ENCODE results near the gene SHISAL2A. TPM values are rescaled to one million over a fixed set of nuclear protein-coding genes. Genes with fewer than 3 reads are reported as not detected.

The SHISAL2A gene
- total and polyA plus RNA-seq, 5 donors from 2014 or later: 4.3 to 27.2 (median 5.9) TPM

- H3K36me3 ChIP-seq (ENCODE audit: control insufficient read depth, insufficient read depth, low read length): peaks cover 11% of the 10 kb centered on the region
- Mint-ChIP-seq H3K9me3 (no peaks in the 10 kb centered on the region), H3K36me3 (peaks cover 17% of the 10 kb centered on the region), H3K4me3 (no peak overlapping the region), H3K4me1 (peaks cover 0 to 10% (median 3%) of the 10 kb centered on the region in 4 donors), H3K27me3 (no peaks in the 10 kb centered on the region), H3K27ac (peak overlapping the region in 1 of 3 donors; percentile 77)
- no peaks in the 10 kb centered on the region for H3K9me3 ChIP-seq (ENCODE audit: control insufficient read depth in 2 of 2, low read length in 2 of 2)
- no peak for DNase-seq
- H3K27ac ChIP-seq (ENCODE audit: insufficient read depth, low read length, poor library complexity, severe bottlenecking): no peak overlapping the region
- H3K4me3 ChIP-seq (ENCODE audit: low read depth, low read length): no peak overlapping the region
- H3K27me3 ChIP-seq (ENCODE audit: control insufficient read depth, insufficient read depth, low read length): no peaks in the 10 kb centered on the region
- no peak for ATAC-seq (ENCODE audit: low read depth in 2 of 2)
- H3K4me1 ChIP-seq (ENCODE audit: control insufficient read depth, insufficient read depth, low read length, poor library complexity, severe bottlenecking): no peaks in the 10 kb centered on the region
Observed at GRCh38 chr1:52662645-52663313, 29.8 kb downstream of the SHISAL2A start.

DNA sequence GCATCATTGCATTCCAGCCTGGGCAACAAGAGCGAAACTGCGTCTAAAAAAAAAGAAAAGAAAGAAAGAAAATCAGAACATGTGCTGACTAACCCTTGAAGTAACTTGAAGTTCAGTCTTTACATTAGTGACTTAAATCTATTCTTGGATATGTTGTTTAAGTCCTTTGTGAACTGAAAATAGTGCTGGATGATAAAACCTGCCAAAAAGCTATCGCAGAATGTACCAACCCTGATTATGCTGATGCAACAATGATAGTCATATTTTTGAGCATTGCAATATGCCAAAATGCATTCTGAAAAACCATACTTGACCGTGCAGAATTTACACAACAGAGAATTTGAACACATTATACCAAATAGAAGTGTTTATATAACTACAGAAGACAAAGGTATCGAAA is 30.7 kb downstream of the SHISAL2A start:
- Mint-ChIP-seq H3K4me3 (no peak overlapping the region), H3K4me1 (peaks cover 0 to 10% (median 3%) of the 10 kb centered on the region in 4 donors), H3K36me3 (peaks cover 24% of the 10 kb centered on the region), H3K9me3 (no peaks in the 10 kb centered on the region), H3K27ac (no peak overlapping the region), H3K27me3 (no peaks in the 10 kb centered on the region)
- H3K9me3 ChIP-seq (ENCODE audit: control insufficient read depth in 2 of 2, low read length in 2 of 2): no peaks in the 10 kb centered on the region
- peaks cover 20% of the 10 kb centered on the region for H3K36me3 ChIP-seq (ENCODE audit: control insufficient read depth, insufficient read depth, low read length)
- no peak overlapping the region for H3K4me3 ChIP-seq (ENCODE audit: low read depth, low read length)
- H3K27ac ChIP-seq (ENCODE audit: insufficient read depth, low read length, poor library complexity, severe bottlenecking): no peak overlapping the region
- H3K27me3 ChIP-seq (ENCODE audit: control insufficient read depth, insufficient read depth, low read length): no peaks in the 10 kb centered on the region
- DNase-seq: no peak
- no peaks in the 10 kb centered on the region for H3K4me1 ChIP-seq (ENCODE audit: control insufficient read depth, insufficient read depth, low read length, poor library complexity, severe bottlenecking)
- no peak for ATAC-seq (ENCODE audit: low read depth in 2 of 2)

DNA sequence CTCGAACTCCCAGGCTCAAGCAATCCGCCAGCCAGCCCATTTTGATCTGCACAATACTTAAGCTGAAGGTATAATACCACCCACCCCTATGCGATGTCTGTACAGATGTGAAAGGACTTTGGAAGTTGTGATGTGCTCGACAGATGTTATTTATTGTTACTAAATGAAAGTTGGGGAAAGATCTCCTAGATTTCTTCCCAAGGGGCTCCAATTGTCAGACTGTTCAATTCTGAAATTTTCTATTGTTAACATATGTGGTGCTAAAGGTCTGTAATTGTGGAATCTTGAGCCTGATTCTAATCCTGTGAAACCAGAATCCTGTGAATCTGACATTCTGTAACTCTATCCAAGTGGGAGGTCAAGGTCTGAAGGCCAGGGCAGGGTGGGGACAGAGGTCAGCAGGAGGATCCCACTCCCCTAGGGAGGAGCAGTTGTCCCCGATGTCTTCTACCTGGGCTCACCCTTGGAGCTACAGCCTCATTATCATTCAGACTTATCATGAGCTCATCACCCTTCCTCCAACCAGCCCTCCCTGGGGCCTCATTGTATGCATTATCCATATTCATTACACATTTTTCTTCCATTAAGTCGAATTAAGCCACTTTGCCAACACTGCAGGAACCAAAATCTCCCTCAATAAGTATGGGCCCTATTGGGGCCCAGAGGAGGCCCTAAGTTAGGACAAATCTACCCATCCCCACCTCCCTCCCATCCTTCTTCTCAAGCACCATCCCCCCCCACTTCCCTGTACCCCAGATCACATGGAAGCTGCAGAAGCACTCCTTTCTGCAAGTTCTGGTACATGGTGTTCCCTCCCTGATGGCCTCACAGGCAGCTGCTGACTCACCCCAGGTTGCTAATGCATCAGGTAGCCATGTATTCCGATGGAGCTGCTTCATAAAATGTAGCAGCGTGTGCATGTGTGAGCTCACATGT is 32.3 kb downstream of the SHISAL2A start:
- Mint-ChIP-seq H3K27me3 (no peaks in the 10 kb centered on the region), H3K4me1 (peaks cover 0 to 10% (median 2%) of the 10 kb centered on the region in 4 donors), H3K36me3 (peaks cover 25% of the 10 kb centered on the region), H3K27ac (peak overlapping the region in 1 of 3 donors; percentile 65), H3K4me3 (no peak overlapping the region), H3K9me3 (no peaks in the 10 kb centered on the region)
- Histone ChIP-seq H3K27me3 (ENCODE audit: control insufficient read depth, insufficient read depth, low read length) (no peaks in the 10 kb centered on the region), H3K4me3 (ENCODE audit: low read depth, low read length) (no peak overlapping the region), H3K27ac (ENCODE audit: insufficient read depth, low read length, poor library complexity, severe bottlenecking) (no peak overlapping the region), H3K36me3 (ENCODE audit: control insufficient read depth, insufficient read depth, low read length) (peaks cover 17% of the 10 kb centered on the region), H3K4me1 (ENCODE audit: control insufficient read depth, insufficient read depth, low read length, poor library complexity, severe bottlenecking) (no peaks in the 10 kb centered on the region), H3K9me3 (ENCODE audit: control insufficient read depth in 2 of 2, low read length in 2 of 2) (no peaks in the 10 kb centered on the region)
- ATAC-seq (ENCODE audit: low read depth in 2 of 2) (no peak), DNase-seq (no peak)

GRCh38 chr1:52667290-52667689 is 34.3 kb downstream of the SHISAL2A start:
- H3K4me3 Mint-ChIP-seq: no peak overlapping the region
- H3K27ac ChIP-seq (ENCODE audit: insufficient read depth, low read length, poor library complexity, severe bottlenecking): no peak overlapping the region
- H3K36me3 Mint-ChIP-seq: peaks cover 20% of the 10 kb centered on the region
- H3K9me3 ChIP-seq (ENCODE audit: control insufficient read depth in 2 of 2, low read length in 2 of 2): no peaks in the 10 kb centered on the region
- ATAC-seq (ENCODE audit: low read depth in 2 of 2) (no peak), DNase-seq (no peak)
- no peaks in the 10 kb centered on the region for H3K27me3 Mint-ChIP-seq
- H3K4me1 ChIP-seq (ENCODE audit: control insufficient read depth, insufficient read depth, low read length, poor library complexity, severe bottlenecking): no peaks in the 10 kb centered on the region
- H3K27me3 ChIP-seq (ENCODE audit: control insufficient read depth, insufficient read depth, low read length): no peaks in the 10 kb centered on the region
- H3K27ac Mint-ChIP-seq: no peak overlapping the region
- no peaks in the 10 kb centered on the region for H3K9me3 Mint-ChIP-seq
- peaks cover 23% of the 10 kb centered on the region for H3K36me3 ChIP-seq (ENCODE audit: control insufficient read depth, insufficient read depth, low read length)
- H3K4me3 ChIP-seq (ENCODE audit: low read depth, low read length): no peak overlapping the region
- H3K4me1 Mint-ChIP-seq: peaks cover 0 to 10% (median 2%) of the 10 kb centered on the region in 4 donors

GRCh38 chr1:52667984-52668383 is 35.0 kb downstream of the SHISAL2A start:
- H3K9me3 ChIP-seq (ENCODE audit: control insufficient read depth in 2 of 2, low read length in 2 of 2): no peaks in the 10 kb centered on the region
- ATAC-seq (ENCODE audit: low read depth in 2 of 2) (no peak), DNase-seq (no peak)
- H3K4me1 ChIP-seq (ENCODE audit: control insufficient read depth, insufficient read depth, low read length, poor library complexity, severe bottlenecking): no peaks in the 10 kb centered on the region
- H3K27me3 ChIP-seq (ENCODE audit: control insufficient read depth, insufficient read depth, low read length): no peaks in the 10 kb centered on the region
- Mint-ChIP-seq H3K9me3 (no peaks in the 10 kb centered on the region), H3K27me3 (no peaks in the 10 kb centered on the region), H3K4me3 (no peak overlapping the region), H3K4me1 (peaks cover 0 to 8% (median 2%) of the 10 kb centered on the region in 4 donors), H3K36me3 (peaks cover 21% of the 10 kb centered on the region), H3K27ac (peak overlapping the region in 1 of 3 donors; percentile 20)
- H3K36me3 ChIP-seq (ENCODE audit: control insufficient read depth, insufficient read depth, low read length): peaks cover 27% of the 10 kb centered on the region
- H3K27ac ChIP-seq (ENCODE audit: insufficient read depth, low read length, poor library complexity, severe bottlenecking): no peak overlapping the region
- no peak overlapping the region for H3K4me3 ChIP-seq (ENCODE audit: low read depth, low read length)

- Mint-ChIP-seq H3K27ac (peak overlapping the region in 1 of 3 donors; percentile 42), H3K27me3 (no peaks in the 10 kb centered on the region), H3K36me3 (peaks cover 27% of the 10 kb centered on the region), H3K4me1 (peaks cover 0 to 7% (median 2%) of the 10 kb centered on the region in 4 donors), H3K9me3 (no peaks in the 10 kb centered on the region), H3K4me3 (no peak overlapping the region)
- Histone ChIP-seq H3K27ac (ENCODE audit: insufficient read depth, low read length, poor library complexity, severe bottlenecking) (no peak overlapping the region), H3K27me3 (ENCODE audit: control insufficient read depth, insufficient read depth, low read length) (no peaks in the 10 kb centered on the region), H3K9me3 (ENCODE audit: control insufficient read depth in 2 of 2, low read length in 2 of 2) (no peaks in the 10 kb centered on the region), H3K4me1 (ENCODE audit: control insufficient read depth, insufficient read depth, low read length, poor library complexity, severe bottlenecking) (no peaks in the 10 kb centered on the region), H3K36me3 (ENCODE audit: control insufficient read depth, insufficient read depth, low read length) (peaks cover 27% of the 10 kb centered on the region), H3K4me3 (ENCODE audit: low read depth, low read length) (no peak overlapping the region)
- DNase-seq (no peak), ATAC-seq (ENCODE audit: low read depth in 2 of 2) (no peak)
Observed at GRCh38 chr1:52668711-52669110, 35.7 kb downstream of the SHISAL2A start.

- peaks cover 30% of the 10 kb centered on the region for H3K36me3 Mint-ChIP-seq
- peaks cover 0 to 11% (median 4%) of the 10 kb centered on the region in 4 donors for H3K4me1 Mint-ChIP-seq
- Histone ChIP-seq H3K9me3 (ENCODE audit: control insufficient read depth in 2 of 2, low read length in 2 of 2) (no peaks in the 10 kb centered on the region), H3K27ac (ENCODE audit: insufficient read depth, low read length, poor library complexity, severe bottlenecking) (no peak overlapping the region), H3K36me3 (ENCODE audit: control insufficient read depth, insufficient read depth, low read length) (peaks cover 28% of the 10 kb centered on the region), H3K4me1 (ENCODE audit: control insufficient read depth, insufficient read depth, low read length, poor library complexity, severe bottlenecking) (no peaks in the 10 kb centered on the region), H3K4me3 (ENCODE audit: low read depth, low read length) (no peak overlapping the region), H3K27me3 (ENCODE audit: control insufficient read depth, insufficient read depth, low read length) (no peaks in the 10 kb centered on the region)
- DNase-seq (no peak), ATAC-seq (ENCODE audit: low read depth in 2 of 2) (no peak)
- no peak overlapping the region for H3K4me3 Mint-ChIP-seq
- no peaks in the 10 kb centered on the region for H3K9me3 Mint-ChIP-seq
- no peaks in the 10 kb centered on the region for H3K27me3 Mint-ChIP-seq
- no peak overlapping the region for H3K27ac Mint-ChIP-seq
Observed at GRCh38 chr1:52669696-52670095, 36.7 kb downstream of the SHISAL2A start.

All from CD4-positive, CD25-positive, alpha-beta regulatory T cell (primary cell).